Measurements from ENCODE around the gene TNS1.

Gene TNS1

GRCh38 chr2:217753460-217754200, 249.2 kb downstream of the TNS1 start:
- DNase-seq: no peak

- no peak for DNase-seq
Measured at GRCh38 chr2:217752714-217753459, 249.9 kb downstream of the TNS1 start.

- no peak for DNase-seq
Measured at GRCh38 chr2:217751952-217752351, 250.8 kb downstream of the TNS1 start.

DNA sequence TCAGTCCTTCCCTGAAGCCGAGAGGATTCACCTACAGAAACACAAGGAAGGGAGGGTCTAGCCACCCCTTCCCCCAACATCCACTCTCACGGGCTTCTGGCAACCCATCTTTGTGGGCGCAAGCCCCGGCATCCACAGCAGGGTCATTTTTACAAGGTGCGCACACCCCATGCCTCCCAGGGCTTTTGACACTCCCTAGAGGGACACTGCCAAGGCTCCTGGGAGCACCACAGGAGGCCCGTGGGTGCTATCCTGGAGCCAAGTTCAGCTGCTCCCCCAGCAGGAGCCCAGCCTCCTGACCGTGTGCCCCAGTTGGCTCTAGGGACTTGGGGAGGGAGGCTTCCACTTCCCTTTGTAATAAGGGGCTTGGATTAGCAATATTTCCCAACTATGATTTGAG, 251.6 kb downstream of the TNS1 start:
- DNase-seq: no peak
